GM11168 (cell line): ENCODE data around the gene THOC7.

Source experiments
- in situ Hi-C: fragments of 300-500 bp; cut with MboI; formaldehyde crosslinking; loops from one replicate; pipeline ENCODE4 v1.12.0; 2022; ENCODE audit warnings: low sequenced_read_pairs; ENCODE audit not compliant: unreplicated experiment

Gene THOC7

GRCh38 chr3:63880653-63881052 is 17.0 kb upstream of the THOC7 start:
- in situ Hi-C loops, result no loop called here

DNA sequence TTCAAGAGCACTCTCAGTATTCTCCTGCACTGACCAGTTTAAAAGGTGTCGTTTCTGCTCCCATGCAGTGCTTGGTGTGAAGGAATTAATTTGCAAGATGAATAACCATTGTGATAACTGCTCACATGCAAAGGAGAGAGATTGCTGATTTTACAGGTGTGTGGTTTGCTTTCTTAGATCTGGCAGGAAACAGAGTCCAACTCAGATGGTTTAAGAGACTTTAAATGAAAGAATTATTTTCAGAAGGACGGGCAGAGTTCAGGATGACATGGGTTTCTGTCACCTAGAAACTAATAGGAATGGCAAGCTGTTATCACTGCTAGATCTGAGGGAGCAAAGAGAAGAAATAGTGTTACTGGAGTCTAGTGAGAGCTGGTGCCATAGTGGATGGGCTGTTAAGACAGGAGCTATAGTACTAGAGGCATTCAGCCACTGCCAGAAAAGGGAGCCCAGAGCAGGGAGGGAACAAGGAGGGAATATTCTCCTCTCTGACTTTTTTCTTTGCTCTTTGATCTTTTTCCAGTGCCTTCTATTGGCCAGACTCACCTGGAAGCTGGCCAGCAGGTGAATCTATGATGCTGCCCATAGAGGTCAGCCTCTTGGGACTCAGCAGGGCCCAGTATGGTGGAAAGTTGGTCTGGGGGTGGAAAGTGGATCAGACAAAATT is 14.9 kb upstream of the THOC7 start:
- in situ Hi-C loops, result no loop called here

GRCh38 chr3:63877737-63878393 is 14.3 kb upstream of the THOC7 start:
- in situ Hi-C loops, result no loop called here

- in situ Hi-C loops, result no loop called here
These were observed 12.7 kb upstream of the THOC7 start for GRCh38 chr3:63876260-63876659.

GRCh38 chr3:63875510-63875909 is 11.9 kb upstream of the THOC7 start:
- in situ Hi-C loops, result no loop called here

DNA sequence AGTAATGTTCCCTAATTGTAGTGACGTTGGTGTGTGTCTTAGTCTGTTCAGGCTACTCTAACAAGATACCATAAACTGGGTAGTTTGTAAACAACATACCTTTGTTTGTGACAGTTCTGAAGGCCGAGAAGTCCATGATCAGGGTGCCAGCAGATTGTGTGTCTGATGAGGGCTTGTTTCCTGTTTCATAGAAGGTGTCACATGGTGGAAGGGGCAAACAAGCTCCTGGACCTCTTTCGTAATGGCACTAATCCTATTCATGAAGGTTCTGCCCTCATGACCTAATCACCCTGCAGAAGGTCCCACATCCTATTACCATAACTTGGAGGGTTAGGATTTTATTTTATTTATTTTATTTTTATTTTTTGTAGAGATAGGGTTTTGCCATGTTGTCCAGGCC is 11.2 kb upstream of the THOC7 start:
- in situ Hi-C loops, result no loop called here

DNA sequence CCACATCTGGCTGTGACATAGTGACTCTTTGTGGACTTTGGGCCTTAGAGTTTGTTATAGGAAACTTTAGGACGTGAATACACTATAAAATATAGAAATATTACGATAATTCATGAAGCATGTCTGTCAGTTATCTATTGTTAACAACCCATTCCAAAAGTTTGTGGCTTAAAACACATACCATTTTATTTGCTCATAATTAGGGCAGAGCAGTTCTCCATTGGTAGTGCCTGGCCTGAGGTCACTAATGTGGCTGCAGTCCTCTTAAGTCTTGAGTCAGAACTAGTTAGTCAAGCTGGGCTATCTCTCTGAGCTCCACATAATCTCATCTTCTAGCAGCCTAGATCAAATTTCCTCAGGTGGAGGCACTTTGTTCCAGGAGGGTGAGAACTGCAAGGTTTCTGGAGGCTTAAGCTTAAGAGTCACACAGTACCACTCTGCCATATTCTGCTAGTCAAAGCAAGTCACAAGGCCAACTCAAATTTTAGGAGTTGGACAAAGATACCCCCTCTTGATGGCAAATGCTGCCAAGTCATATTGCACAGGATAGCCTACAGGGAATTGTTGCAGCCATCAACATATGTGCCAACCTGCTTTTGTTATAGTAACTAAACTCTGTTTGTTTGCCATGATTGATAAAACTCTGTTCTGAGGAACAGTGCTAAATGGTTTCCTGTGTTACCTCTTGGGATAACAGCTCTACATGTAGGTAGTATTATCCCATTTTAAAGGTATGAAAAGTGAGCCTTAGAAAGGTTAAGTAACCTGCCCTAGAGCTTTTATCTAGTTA is 8.7 kb upstream of the THOC7 start:
- in situ Hi-C loops, result no loop called here

- in situ Hi-C loops, result no loop called here
These were observed 7.0 kb upstream of the THOC7 start for GRCh38 chr3:63870615-63871005.

DNA sequence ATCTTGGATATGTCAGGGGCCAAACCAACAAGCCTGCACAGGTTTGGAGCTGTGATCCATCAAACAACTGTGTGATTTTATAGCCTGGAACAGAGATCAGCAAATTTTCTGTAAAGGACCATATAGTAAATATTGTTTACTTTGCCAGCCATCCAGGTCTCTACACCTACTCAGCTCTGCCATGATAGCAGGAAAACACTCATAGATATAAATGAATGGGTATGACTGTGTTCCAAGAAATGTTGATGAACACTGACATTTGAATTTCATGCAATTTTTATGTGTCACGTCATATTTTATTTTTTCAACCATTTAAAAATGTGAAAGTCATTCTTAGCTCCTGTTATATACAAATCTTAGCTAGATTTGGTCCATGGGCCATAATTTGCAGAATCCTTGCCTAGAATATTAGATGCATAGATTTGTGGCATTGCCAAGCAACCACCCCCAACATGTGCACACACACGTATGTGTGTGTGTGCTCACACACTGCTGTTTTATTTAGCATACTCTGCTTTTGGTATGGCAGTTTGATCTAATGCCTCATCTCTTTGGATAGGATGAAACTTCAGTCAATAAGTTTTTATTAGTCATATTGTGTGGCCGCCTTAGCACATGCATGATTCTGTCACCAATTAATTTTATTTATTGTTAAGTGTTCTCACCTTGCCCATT is 6.5 kb upstream of the THOC7 start:
- in situ Hi-C loops, result no loop called here

DNA sequence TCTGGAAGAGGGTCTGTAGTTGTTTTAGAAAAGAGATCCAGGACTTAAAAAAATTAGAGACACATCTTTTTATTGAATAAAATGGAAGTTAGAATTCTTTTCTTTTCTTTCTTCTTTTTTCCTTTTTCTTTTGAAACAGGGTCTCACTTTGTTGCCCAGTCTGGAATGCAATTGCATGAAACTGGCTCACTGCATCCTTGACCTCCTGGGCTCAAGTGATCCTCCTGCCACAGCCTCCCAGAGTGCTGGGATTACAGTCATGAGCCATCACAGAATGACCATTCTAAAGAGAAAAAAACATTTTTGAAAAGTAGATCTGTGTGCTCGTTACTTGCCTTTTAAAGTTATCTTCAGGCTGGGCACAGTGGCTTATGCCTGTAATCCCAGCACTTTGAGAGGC is 3.6 kb upstream of the THOC7 start:
- in situ Hi-C loops, result no loop called here

- in situ Hi-C loops, result no loop called here
These were observed 1.3 kb upstream of the THOC7 start for GRCh38 chr3:63864965-63865327.

DNA sequence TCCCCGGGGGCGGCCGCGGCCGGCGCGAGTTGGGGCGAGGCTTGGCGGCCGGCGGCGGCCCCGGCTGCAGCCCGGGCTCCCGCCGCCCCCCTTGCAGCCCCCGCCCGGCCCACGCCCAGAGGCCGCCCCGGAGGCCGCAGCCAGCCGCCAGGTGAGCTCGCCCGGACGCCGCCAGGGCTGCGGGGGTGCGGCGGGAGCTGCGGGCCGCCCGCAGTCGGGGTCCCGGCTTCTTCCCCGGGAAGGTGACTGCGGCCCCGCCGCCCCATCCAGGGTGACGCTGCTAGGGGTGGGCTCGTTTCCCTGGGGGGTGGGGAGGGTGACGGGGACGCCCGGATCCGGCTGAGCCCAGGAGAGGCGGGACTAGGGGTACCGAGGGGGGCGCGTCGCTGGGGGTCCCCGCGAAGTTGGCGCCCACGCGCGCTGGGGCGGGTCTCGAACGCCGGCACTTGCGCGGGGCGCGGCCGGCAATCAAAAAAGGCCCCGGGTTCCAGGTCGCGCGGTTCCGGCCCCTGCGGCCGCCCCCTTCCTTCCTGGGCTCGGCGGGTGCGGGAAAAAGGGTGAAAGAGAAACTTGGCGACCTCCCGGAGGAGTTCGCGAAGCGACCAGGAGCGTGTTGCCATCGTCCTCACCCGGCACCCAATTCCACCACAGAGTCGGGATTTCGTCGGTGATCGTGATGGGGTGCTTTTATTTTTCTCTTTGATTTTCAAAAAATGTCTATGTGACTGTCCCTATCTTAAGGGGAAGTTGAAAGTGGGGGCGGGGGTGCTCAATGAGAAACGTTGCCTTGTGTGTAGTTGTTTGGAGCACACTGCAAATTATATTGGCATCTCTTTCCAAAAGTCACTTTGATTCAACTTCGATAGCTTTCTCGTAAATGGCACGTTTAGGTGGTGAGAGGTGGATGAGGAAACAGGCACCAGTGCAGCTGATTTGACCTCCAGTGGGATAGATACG is 681 bp upstream of the THOC7 start:
- in situ Hi-C loops, result no loop called here

DNA sequence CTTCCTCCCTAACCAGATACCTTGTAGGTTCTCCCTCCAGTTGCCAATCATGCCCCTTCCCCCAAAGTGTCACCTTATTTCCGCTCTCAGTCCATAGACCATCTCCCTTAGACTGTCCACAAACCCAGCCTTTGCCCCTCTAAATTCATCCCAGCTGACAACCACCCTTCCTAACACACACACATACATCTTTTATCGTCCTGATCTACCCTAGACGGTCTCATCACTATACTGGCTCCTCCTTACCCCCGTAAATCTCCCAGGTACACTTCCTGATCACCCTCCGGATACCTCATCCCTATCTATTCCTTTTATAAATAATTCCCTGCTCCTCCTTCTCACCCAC is 828 bp downstream of the THOC7 start:
- in situ Hi-C loops, result no loop called here

DNA sequence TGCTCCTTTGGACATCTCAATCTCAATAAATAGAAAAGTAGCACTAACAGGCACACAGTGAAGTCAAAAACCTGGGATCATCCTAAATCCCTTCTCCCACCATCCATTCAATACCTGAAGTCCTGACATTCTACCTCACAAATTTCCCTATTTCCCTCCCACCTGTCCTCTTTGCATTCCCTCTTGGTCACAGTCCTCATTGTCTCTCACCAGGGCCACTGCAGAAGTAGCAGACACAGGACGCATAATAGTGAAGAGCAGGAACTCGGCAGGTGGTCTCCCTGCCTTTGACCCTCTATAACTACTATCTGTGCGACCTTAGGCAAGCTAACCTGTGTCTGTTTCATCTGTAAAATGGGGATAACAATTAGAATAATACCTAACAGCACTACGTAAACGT is 2.3 kb downstream of the THOC7 start:
- in situ Hi-C loops, result no loop called here

DNA sequence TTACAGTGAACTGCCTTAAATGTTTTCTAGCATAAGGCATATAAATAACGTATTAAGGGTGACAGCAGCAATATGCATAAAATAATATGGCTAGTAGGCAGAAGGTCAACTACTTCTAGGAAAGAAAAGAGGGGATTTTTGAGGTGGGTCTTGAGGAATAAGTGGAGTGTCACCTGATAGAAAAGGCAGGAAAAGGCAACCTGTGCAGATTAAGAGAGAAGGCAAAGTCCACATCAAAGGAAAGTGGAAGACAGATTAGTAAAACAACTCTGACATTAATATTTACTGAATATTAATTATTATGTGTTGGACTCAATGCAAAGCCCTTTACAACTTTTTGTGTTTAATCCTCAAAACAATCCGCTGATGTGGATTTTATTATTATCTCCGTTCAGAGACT is 2.8 kb downstream of the THOC7 start:
- in situ Hi-C loops, result no loop called here

DNA sequence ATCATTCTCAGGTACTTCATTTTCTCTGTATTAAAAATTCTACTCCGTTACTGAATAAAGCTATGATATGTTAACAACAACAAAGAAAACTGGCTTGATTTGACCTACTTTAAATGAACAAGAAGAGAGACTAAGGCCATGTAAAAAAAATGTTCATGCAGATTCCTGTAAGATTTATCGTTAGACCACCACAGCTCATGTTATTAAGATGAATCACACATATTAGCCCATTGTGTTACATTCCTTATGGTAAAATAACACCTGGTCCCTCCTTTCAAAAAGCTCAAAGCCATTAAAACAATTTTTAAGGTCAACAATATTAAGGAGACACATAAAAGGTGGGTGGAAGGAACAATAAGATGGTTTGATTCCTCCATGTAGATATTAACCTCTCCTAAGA is 6.3 kb downstream of the THOC7 start:
- in situ Hi-C loops, result no loop called here

GRCh38 chr3:63855333-63855940 is 8.2 kb downstream of the THOC7 start:
- in situ Hi-C loops, result no loop called here

DNA sequence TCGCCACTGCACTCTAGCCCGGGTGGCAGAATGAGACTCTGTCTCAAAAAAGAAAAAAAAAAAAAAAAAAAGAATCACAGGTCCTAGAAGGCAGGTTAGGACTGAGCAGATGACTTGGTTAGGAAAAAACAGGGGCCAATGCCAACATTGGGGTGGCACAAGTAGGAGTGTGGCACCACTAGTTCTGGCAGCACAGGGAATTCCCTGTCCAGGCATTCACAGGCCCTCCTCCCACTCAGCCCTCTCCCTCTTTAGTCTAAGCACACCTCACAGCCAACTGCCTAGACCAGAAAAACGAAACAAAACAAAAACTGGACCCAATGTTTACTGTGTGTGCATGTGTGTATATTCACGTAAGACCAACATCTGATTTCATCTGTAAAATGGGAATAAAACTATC is 10.5 kb downstream of the THOC7 start:
- in situ Hi-C loops, result no loop called here

DNA sequence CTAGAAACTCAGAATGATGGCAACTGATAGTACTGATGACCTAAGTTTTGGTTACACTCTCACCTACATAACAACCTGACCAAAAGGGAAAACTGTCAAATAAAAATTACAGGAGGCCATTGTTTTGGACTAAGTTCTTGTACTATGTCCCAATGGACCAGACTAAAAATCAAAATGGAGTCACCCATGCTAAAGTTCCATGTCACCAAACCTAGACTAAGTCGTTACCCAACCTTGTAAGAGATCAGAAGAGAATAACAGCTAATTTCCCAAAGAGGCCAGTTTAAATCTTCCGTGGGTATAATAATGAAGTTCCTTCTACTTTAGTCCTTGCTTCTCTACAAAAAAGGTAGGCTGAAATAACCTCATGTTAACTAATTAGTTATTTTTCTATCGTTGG is 12.3 kb downstream of the THOC7 start:
- in situ Hi-C loops, result no loop called here

DNA sequence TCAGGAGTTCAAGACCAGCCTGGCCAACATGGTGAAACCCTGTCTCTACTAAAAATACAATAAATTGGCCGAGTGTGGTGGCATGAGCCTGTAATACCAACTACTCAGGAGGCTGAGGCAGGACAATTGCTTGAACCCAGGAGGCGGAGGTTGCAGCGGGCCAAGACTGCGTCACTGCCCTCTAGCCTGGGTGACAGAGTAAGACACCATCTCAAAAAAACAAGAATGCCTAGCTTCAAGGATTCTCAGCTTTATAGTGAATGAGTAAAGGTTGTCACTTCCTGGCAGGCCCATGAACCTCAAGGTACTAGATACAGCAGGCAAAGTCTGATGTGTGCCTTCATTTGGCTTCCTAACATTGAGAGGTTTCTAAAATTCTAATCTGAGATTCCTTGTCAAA is 14.4 kb downstream of the THOC7 start:
- in situ Hi-C loops, result no loop called here
